Mesenchymal stem cell (in vitro differentiated cells and primary cell): ENCODE results near the gene ALCAM.

Experiments
- DNase-seq: peaks from one replicate; pipeline ENCODE4 v3.0.0-alpha.2; 2013
- H2AFZ ChIP-seq: one replicate; pipeline ENCODE4 v1.6.1; 2013; ENCODE audit warnings: low read depth, mild to moderate bottlenecking, control low read depth, inconsistent platforms, low read length, moderate library complexity
- H2AK5ac ChIP-seq: 2 replicates; pipeline ENCODE4 v1.6.1; 2013; ENCODE audit warnings: low read length, moderate library complexity, mild to moderate bottlenecking, inconsistent platforms; ENCODE audit not compliant: severe bottlenecking
- H2BK120ac ChIP-seq: one replicate; pipeline ENCODE4 v1.6.1; 2013; ENCODE audit warnings: low read depth, mild to moderate bottlenecking, inconsistent platforms, low read length, moderate library complexity
- H2BK12ac ChIP-seq, 2 experiments: one replicate each; pipeline ENCODE4 v1.6.1; 2013; ENCODE audit warnings: inconsistent platforms in 2 of 2, low read length in 2 of 2, mild to moderate bottlenecking in 2 of 2, moderate library complexity in 2 of 2, control low read depth in 1 of 2
- H2BK15ac ChIP-seq: one replicate; pipeline ENCODE4 v1.6.1; 2013; ENCODE audit warnings: mild to moderate bottlenecking, low read depth, inconsistent platforms; ENCODE audit not compliant: poor library complexity, severe bottlenecking
- H2BK5ac ChIP-seq: 2 replicates; pipeline ENCODE4 v1.6.1; 2013; ENCODE audit warnings: low read depth, mild to moderate bottlenecking, low read length, control low read depth, inconsistent platforms; ENCODE audit not compliant: poor library complexity, severe bottlenecking
- H3K14ac ChIP-seq, 2 experiments: one replicate each; pipeline ENCODE4 v1.6.1; 2013; ENCODE audit warnings: inconsistent platforms in 2 of 2, low read length in 2 of 2, control low read depth in 1 of 2, mild to moderate bottlenecking in 1 of 2, moderate library complexity in 1 of 2
- H3K18ac ChIP-seq, 2 experiments: one replicate each; pipeline ENCODE4 v1.6.1; 2013; ENCODE audit warnings: inconsistent platforms in 2 of 2, low read length in 2 of 2, control low read depth in 1 of 2, low read depth in 1 of 2, mild to moderate bottlenecking in 1 of 2
- H3K23ac ChIP-seq, 2 experiments: one replicate each; pipeline ENCODE4 v1.6.1; 2013; ENCODE audit warnings: inconsistent platforms in 2 of 2, low read length in 2 of 2, mild to moderate bottlenecking in 2 of 2, moderate library complexity in 2 of 2, control low read depth in 1 of 2
- H3K27ac ChIP-seq: 2 replicates; pipeline ENCODE4 v1.5.1; 2013; ENCODE audit warnings: mild to moderate bottlenecking, moderate library complexity, low read length, control low read depth, inconsistent platforms; ENCODE audit not compliant: poor library complexity, severe bottlenecking
- H3K27me3 ChIP-seq, 2 experiments: 2 replicates each; pipeline versions ENCODE4 v1.6.1 to v1.7.0; 2013; ENCODE audit warnings: low read length in 2 of 2, mild to moderate bottlenecking in 2 of 2, moderate library complexity in 2 of 2, control low read depth in 1 of 2, inconsistent platforms in 1 of 2; ENCODE audit not compliant: control insufficient read depth in 1 of 2, insufficient read depth in 1 of 2
- H3K36me3 ChIP-seq, 2 experiments: 2 replicates each; pipeline versions ENCODE4 v1.6.1 to v1.7.0; 2013; ENCODE audit warnings: low read length in 2 of 2, control low read depth in 1 of 2, inconsistent platforms in 1 of 2, low read depth in 1 of 2, mild to moderate bottlenecking in 1 of 2; ENCODE audit not compliant: insufficient read depth in 2 of 2, control insufficient read depth in 1 of 2
- H3K4ac ChIP-seq, 2 experiments: one replicate each; pipeline ENCODE4 v1.6.1; 2013; ENCODE audit warnings: inconsistent platforms in 2 of 2, low read length in 2 of 2, mild to moderate bottlenecking in 2 of 2, moderate library complexity in 2 of 2, control low read depth in 1 of 2, low read depth in 1 of 2
- H3K4me1 ChIP-seq: 2 replicates; pipeline ENCODE4 v1.6.1; 2013; ENCODE audit warnings: low read depth, low read length, control low read depth; ENCODE audit not compliant: control insufficient read depth, insufficient read depth
- H3K4me2 ChIP-seq: 2 replicates; pipeline ENCODE4 v1.6.1; 2013; ENCODE audit warnings: low read length, mild to moderate bottlenecking, inconsistent platforms; ENCODE audit not compliant: poor library complexity, severe bottlenecking
- H3K4me3 ChIP-seq, 2 experiments: 2 replicates each; pipeline versions ENCODE4 v1.5.1 to v1.7.0; 2013; ENCODE audit warnings: low read length in 2 of 2, mild to moderate bottlenecking in 2 of 2, control low read depth in 1 of 2, low read depth in 1 of 2; ENCODE audit not compliant: insufficient read depth in 1 of 2
- H3K79me1 ChIP-seq: replicated peaks from 2 replicates; pipeline ENCODE4 v1.6.1; 2013; ENCODE audit warnings: mild to moderate bottlenecking, control low read depth, low read length, inconsistent platforms; ENCODE audit not compliant: poor library complexity, severe bottlenecking
- H3K9ac ChIP-seq: 2 replicates; pipeline ENCODE4 v1.7.0; 2013; ENCODE audit warnings: mild to moderate bottlenecking, low read length, moderate library complexity
- H3K9me3 ChIP-seq: 2 replicates; pipeline ENCODE4 v1.7.0; 2013; ENCODE audit warnings: mild to moderate bottlenecking, low read length; ENCODE audit not compliant: control insufficient read depth
- H4K8ac ChIP-seq: one replicate; pipeline ENCODE4 v1.6.1; 2013; ENCODE audit warnings: inconsistent platforms, mild to moderate bottlenecking, low read length, moderate library complexity
- H4K91ac ChIP-seq: one replicate; pipeline ENCODE4 v1.6.1; 2013; ENCODE audit warnings: mild to moderate bottlenecking, low read length, inconsistent platforms
- WGBS: methylation state at CpG from one replicate; pipeline ENCODE4 v1.1.7; 2013; ENCODE audit warnings: mixed read lengths; 5-methylcytosine and 5-hydroxymethylcytosine counted together

The ALCAM gene

GRCh38 chr3:105409364-105409763 is 42.7 kb downstream of the ALCAM start:
- H3K4me1 ChIP-seq = no peaks in the 10 kb centered on the region

GRCh38 chr3:105413343-105413887 is 46.7 kb downstream of the ALCAM start:
- Histone ChIP-seq H3K14ac (no peak overlapping the region), H3K79me1 (peaks cover 11% of the 10 kb centered on the region), H3K9me3 (no peaks in the 10 kb centered on the region), H2BK5ac (no peak overlapping the region), H3K23ac (no peak overlapping the region), H2BK120ac (no peak overlapping the region), H2AK5ac (no peak overlapping the region), H4K91ac (no peak overlapping the region), H3K36me3 (no peaks in the 10 kb centered on the region), H3K4ac (no peak overlapping the region), H3K27me3 (no peaks in the 10 kb centered on the region), H3K4me1 (no peaks in the 10 kb centered on the region), H3K18ac (no peak overlapping the region), H4K8ac (no peak overlapping the region), H3K9ac (no peak overlapping the region), H2BK12ac (no peak overlapping the region), H2BK15ac (no peak overlapping the region), H3K4me3 (no peak overlapping the region), H3K4me2 (no peak overlapping the region), H2AFZ (no peak overlapping the region), H3K27ac (no peak overlapping the region)
- no peak for DNase-seq
- WGBS = no CpG with 5 or more reads among the region's 1 CpG

More at GRCh38 chr3:105409364-105409763, 42.7 kb downstream of the ALCAM start:
- Histone ChIP-seq H3K9me3 (no peaks in the 10 kb centered on the region), H3K4ac (no peak overlapping the region), H3K27ac (no peak overlapping the region), H3K14ac (no peak overlapping the region), H2BK12ac (no peak overlapping the region), H3K36me3 (no peaks in the 10 kb centered on the region), H4K91ac (no peak overlapping the region), H3K4me3 (no peak overlapping the region), H3K23ac (no peak overlapping the region), H3K18ac (no peak overlapping the region), H4K8ac (no peak overlapping the region), H3K27me3 (no peaks in the 10 kb centered on the region), H2BK15ac (no peak overlapping the region), H2AFZ (no peak overlapping the region), H2BK5ac (no peak overlapping the region), H2AK5ac (no peak overlapping the region), H3K4me2 (no peak overlapping the region), H2BK120ac (no peak overlapping the region), H3K9ac (no peak overlapping the region), H3K79me1 (peaks cover 9% of the 10 kb centered on the region)
- no peak for DNase-seq
- 100% methylated on average over 1 of the region's 2 CpGs for WGBS

GRCh38 chr3:105414841-105415240 is 48.1 kb downstream of the ALCAM start:
- no peak overlapping the region for H3K18ac ChIP-seq
- WGBS = 16% methylated on average over 3 of the region's 4 CpGs
- no peak overlapping the region for H3K14ac ChIP-seq

DNA sequence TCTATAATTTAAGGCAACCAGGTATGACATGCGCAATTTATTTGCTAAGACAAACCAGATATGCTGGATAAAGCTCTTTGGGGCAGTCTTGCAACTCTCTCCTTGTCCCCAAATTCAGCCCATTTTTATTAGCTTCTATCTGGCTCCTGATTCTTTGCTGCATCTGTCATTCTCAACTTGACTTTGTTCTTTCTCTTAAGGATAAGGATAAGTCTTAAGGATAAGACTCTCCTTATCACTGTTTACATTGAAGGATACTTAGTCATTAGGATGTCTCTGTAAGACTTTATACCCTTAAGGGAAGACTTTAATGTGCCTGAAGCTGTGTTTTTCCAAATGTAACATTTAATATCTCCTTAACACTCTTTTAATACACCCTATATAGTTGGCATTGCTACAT is 49.2 kb downstream of the ALCAM start:
- H3K27ac ChIP-seq = no peak overlapping the region
- no peak overlapping the region for H3K14ac ChIP-seq
- H3K9ac ChIP-seq = no peak overlapping the region
- WGBS = 96% methylated on average over 1 of the region's 1 CpG
- H3K4me1 ChIP-seq = no peaks in the 10 kb centered on the region
- no peak overlapping the region for H2BK15ac ChIP-seq
- H3K27me3 ChIP-seq = no peaks in the 10 kb centered on the region
- H3K4ac ChIP-seq = no peak overlapping the region
- no peak overlapping the region for H4K8ac ChIP-seq
- H3K4me2 ChIP-seq = no peak overlapping the region
- H3K23ac ChIP-seq = no peak overlapping the region
- DNase-seq = peak; percentile 45
- H3K36me3 ChIP-seq = no peaks in the 10 kb centered on the region
- H3K18ac ChIP-seq = no peak overlapping the region
- H3K9me3 ChIP-seq = no peaks in the 10 kb centered on the region
- no peak overlapping the region for H3K4me3 ChIP-seq
- peaks cover 8% of the 10 kb centered on the region for H3K79me1 ChIP-seq
- no peak overlapping the region for H2BK12ac ChIP-seq
- no peak overlapping the region for H2AK5ac ChIP-seq
- no peak overlapping the region for H2BK120ac ChIP-seq
- no peak overlapping the region for H2BK5ac ChIP-seq
- H2AFZ ChIP-seq = no peak overlapping the region
- H4K91ac ChIP-seq = no peak overlapping the region

More at GRCh38 chr3:105414841-105415240, 48.1 kb downstream of the ALCAM start:
- DNase-seq = peak; percentile 72
- Histone ChIP-seq H2BK120ac (no peak overlapping the region), H3K9me3 (no peaks in the 10 kb centered on the region), H3K79me1 (peaks cover 10% of the 10 kb centered on the region), H2BK15ac (no peak overlapping the region), H3K9ac (no peak overlapping the region), H3K4me1 (no peaks in the 10 kb centered on the region), H3K27ac (no peak overlapping the region), H3K23ac (no peak overlapping the region), H2BK12ac (no peak overlapping the region), H3K4me3 (no peak overlapping the region), H3K4me2 (no peak overlapping the region), H2BK5ac (no peak overlapping the region), H3K36me3 (no peaks in the 10 kb centered on the region), H2AK5ac (no peak overlapping the region), H3K27me3 (no peaks in the 10 kb centered on the region), H4K8ac (no peak overlapping the region), H2AFZ (no peak overlapping the region), H4K91ac (no peak overlapping the region), H3K4ac (no peak overlapping the region)
